ENCODE data around the gene PDYN.

The PDYN gene

DNA sequence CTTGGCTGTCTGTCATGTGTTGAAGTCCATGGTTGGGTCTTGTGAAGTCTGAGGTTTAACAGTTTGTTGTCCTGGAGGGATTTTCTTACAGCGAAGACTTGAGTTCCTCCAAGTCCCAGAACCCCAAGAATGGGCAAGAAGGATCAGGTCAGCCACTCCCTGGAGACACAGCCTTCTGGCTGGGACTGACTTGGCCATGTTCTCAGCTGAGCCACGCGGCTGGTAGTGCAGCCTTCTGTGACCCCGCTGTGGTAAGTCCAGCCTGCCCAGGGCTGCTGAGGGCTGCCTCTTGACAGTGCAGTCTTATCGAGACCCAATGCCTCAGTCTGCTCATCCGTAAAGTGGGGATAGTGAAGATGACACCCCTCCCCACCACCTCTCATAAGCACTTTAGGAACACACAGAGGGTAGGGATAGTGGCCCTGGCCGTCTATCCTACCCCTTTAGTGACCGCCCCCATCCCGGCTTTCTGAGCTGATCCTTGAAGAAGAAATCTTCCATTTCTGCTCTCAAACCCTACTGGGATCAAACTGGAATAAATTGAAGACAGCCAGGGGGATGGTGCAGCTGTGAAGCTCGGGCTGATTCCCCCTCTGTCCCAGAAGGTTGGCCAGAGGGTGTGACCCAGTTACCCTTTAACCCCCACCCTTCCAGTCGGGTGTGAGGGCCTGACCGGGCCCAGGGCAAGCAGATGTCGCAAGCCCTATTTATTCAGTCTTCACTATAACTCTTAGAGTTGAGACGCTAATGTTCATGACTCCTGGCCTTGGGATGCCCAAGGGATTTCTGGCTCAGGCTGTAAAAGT is 55.2 kb downstream of the PDYN start:
- Mint-ChIP-seq H3K4me3 (no peak overlapping the region), H3K4me1 (peaks cover 19% of the 10 kb centered on the region), H3K36me3 (ENCODE audit: low read depth) (peaks cover 7% of the 10 kb centered on the region), H3K27me3 (ENCODE audit: low read depth, poor library complexity) (peaks cover 9% of the 10 kb centered on the region), H3K9me3 (no peaks in the 10 kb centered on the region), H3K27ac (peak overlapping the region; percentile 52)
- TF ChIP-seq, protein P1, sequence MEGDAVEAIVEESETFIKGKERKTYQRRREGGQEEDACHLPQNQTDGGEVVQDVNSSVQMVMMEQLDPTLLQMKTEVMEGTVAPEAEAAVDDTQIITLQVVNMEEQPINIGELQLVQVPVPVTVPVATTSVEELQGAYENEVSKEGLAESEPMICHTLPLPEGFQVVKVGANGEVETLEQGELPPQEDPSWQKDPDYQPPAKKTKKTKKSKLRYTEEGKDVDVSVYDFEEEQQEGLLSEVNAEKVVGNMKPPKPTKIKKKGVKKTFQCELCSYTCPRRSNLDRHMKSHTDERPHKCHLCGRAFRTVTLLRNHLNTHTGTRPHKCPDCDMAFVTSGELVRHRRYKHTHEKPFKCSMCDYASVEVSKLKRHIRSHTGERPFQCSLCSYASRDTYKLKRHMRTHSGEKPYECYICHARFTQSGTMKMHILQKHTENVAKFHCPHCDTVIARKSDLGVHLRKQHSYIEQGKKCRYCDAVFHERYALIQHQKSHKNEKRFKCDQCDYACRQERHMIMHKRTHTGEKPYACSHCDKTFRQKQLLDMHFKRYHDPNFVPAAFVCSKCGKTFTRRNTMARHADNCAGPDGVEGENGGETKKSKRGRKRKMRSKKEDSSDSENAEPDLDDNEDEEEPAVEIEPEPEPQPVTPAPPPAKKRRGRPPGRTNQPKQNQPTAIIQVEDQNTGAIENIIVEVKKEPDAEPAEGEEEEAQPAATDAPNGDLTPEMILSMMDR (IDR thresholded peaks at IDR 0.05): no peak
- DNase-seq: no peak

DNA sequence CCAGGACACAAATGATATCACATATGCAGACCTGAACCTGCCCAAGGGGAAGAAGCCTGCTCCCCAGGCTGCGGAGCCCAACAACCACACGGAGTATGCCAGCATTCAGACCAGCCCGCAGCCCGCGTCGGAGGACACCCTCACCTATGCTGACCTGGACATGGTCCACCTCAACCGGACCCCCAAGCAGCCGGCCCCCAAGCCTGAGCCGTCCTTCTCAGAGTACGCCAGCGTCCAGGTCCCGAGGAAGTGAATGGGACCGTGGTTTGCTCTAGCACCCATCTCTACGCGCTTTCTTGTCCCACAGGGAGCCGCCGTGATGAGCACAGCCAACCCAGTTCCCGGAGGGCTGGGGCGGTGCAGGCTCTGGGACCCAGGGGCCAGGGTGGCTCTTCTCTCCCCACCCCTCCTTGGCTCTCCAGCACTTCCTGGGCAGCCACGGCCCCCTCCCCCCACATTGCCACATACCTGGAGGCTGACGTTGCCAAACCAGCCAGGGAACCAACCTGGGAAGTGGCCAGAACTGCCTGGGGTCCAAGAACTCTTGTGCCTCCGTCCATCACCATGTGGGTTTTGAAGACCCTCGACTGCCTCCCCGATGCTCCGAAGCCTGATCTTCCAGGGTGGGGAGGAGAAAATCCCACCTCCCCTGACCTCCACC is 56.4 kb downstream of the PDYN start:
- Mint-ChIP-seq H3K4me1 (peaks cover 14% of the 10 kb centered on the region), H3K27me3 (ENCODE audit: low read depth, poor library complexity) (peaks cover 3% of the 10 kb centered on the region), H3K9me3 (no peaks in the 10 kb centered on the region), H3K27ac (no peak overlapping the region), H3K36me3 (ENCODE audit: low read depth) (peaks cover 7% of the 10 kb centered on the region), H3K4me3 (no peak overlapping the region)
- TF ChIP-seq, protein P1 (IDR thresholded peaks at IDR 0.05): no peak
- DNase-seq: no peak

DNA sequence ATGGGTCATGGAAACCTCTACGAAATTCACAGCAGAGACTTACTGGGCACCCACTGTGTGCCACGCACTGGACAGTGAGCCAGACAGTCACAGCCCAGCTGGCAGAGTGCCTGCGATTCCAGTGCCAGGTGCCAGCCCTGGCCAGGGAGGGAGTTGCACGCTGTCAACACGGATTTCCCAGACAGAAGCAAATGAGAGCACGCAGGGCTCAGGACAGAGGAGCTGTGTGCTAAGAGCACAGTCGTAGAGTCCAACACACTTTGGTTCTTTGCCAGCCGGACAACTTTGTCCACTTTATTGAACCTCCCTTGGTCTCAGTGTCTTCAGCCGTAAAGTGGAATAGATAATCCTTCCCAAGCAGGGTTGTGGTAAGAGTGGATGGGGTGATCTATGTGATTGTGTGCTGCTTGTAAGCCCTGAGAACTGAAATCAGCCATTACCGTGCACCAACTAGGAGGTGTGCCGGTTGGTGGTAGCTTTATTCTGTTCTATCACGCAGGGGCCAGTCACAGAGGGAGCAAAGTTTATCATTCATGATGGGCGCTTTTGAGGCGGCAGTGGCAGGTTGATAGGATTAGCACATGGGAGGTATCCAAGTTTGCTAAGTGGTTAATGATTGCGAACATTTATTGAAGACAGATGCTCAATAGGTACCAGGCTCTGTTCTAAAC is 58.0 kb downstream of the PDYN start:
- H3K27ac Mint-ChIP-seq: no peak overlapping the region
- no peaks in the 10 kb centered on the region for H3K9me3 Mint-ChIP-seq
- peaks cover 20% of the 10 kb centered on the region for H3K4me1 Mint-ChIP-seq
- no peak overlapping the region for H3K4me3 Mint-ChIP-seq
- H3K36me3 Mint-ChIP-seq (ENCODE audit: low read depth): peaks cover 7% of the 10 kb centered on the region
- no peak for DNase-seq
- TF ChIP-seq, protein P1 (IDR thresholded peaks at IDR 0.05): no peak
- peaks cover 3% of the 10 kb centered on the region for H3K27me3 Mint-ChIP-seq (ENCODE audit: low read depth, poor library complexity)

- Mint-ChIP-seq H3K4me3 (no peak overlapping the region), H3K4me1 (peaks cover 23% of the 10 kb centered on the region), H3K27ac (no peak overlapping the region), H3K9me3 (no peaks in the 10 kb centered on the region), H3K27me3 (ENCODE audit: low read depth, poor library complexity) (peaks cover 3% of the 10 kb centered on the region), H3K36me3 (ENCODE audit: low read depth) (peaks cover 7% of the 10 kb centered on the region)
- DNase-seq: no peak
- TF ChIP-seq, protein P1 (IDR thresholded peaks at IDR 0.05): no peak
Measured at GRCh38 chr20:1934721-1935573, 58.9 kb downstream of the PDYN start.

DNA sequence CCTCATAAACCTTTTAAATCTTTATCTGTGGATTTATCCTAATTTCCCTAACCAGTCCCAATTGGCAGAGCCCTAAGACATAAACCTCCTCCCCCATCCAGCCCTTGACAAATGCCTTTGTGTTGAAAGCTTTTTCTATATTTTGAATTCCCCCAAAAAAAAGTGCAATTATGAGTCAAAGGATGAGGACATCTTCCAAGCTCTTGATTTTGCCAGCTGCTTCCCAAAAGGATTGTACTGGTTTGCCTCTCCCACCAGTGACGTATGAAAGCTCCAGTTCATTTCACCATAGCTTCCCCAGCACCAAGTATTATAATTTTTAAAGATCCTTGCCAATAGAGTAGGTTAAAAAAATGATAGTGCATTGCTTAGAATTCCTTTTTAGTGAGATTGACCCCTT is 59.7 kb downstream of the PDYN start:
- Mint-ChIP-seq H3K4me3 (no peak overlapping the region), H3K4me1 (peaks cover 29% of the 10 kb centered on the region), H3K27ac (no peak overlapping the region), H3K27me3 (ENCODE audit: low read depth, poor library complexity) (peaks cover 3% of the 10 kb centered on the region), H3K36me3 (ENCODE audit: low read depth) (peaks cover 7% of the 10 kb centered on the region), H3K9me3 (no peaks in the 10 kb centered on the region)
- TF ChIP-seq, protein P1 (IDR thresholded peaks at IDR 0.05): no peak
- no peak for DNase-seq
